Medulla oblongata (tissue), 1 donor: Measurements from ENCODE around the gene PEF1.
"Not testable (repeated sequence)": the region's sequence is repeated elsewhere in the genome, so short reads cannot be mapped to it uniquely, and the experiment has no call there.

ENCODE experiments used
- DNase-seq: peaks from one replicate; pipeline ENCODE4 v3.0.0-alpha.2; 2015; ENCODE audit errors: extremely low spot score

The PEF1 gene

DNA sequence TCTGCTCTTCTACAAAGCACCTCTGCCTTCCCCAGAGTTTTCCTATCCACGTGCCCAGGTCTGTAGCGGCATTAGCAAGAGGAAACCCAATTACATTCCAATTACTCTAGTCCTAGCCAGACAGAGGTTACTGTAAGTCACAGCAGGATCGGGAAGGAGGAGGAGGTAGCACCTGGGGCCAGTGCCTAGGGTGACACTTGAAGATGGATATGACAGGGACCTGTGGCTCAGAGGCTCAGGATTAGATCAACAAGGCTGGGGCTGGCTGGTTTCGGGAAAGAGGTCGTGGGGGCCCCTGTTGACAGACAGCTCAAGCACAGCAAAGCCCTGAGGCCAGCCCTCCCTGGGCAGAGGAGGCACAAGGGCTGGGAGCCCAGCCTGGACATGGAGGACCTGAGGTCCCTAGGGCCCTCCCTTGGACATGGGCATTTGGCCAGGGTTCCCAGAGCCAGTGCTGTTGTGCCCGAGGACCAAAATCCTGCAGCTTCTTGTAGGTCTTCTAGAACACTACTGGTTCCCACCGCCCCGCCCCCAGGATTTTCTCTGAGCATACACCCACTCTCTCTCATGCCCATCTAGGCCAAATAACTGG is 30.2 kb downstream of the PEF1 start:
- no peak for DNase-seq

DNA sequence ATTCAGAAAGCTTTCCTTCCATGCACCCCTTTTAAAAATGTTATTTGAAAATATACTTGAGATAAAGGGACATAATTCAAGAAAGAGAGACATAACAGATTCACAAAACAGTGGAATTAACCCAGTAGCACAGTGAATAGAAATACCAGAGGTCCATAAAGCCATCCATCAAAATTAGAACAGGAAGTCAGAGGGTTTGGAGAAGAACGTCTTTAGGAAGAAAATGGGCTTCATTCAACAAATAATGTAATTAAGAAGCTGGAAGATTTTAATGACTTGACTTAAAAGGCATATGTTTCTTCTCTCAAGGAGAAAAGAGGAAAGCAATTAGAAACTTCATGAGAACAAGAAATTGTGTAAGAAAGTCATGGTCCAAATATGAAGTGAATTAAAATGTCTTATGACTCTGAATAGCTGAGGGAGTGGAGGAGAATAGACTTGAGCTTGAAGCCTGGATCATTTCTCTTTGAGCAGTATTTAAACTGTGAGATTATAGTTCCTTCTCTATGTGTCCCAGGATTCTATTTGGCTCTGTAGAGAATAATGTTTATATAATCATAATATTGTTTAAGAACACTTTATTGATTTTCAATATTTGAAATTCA is 35.1 kb downstream of the PEF1 start:
- DNase-seq: no peak

DNA sequence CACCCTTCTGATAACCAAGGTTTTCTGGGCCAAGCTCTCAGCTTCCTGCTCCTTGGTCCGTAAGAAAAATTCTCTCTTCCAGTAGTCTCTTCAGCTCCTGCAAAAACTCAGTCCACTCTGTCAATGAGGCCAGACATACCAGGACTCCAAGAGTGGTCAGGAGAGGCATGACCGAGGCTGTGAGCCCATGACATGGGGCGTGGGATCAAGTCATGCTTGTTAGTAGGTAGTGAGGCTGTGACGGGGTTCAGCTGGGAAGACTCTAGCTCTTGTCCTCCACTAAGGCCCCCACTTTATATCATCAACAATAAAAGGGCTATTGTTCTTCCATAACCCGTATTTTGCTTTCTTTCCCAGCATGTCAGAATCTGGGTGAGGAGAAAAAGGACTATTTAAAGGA is 37.3 kb downstream of the PEF1 start:
- DNase-seq: peak; percentile 17

DNA sequence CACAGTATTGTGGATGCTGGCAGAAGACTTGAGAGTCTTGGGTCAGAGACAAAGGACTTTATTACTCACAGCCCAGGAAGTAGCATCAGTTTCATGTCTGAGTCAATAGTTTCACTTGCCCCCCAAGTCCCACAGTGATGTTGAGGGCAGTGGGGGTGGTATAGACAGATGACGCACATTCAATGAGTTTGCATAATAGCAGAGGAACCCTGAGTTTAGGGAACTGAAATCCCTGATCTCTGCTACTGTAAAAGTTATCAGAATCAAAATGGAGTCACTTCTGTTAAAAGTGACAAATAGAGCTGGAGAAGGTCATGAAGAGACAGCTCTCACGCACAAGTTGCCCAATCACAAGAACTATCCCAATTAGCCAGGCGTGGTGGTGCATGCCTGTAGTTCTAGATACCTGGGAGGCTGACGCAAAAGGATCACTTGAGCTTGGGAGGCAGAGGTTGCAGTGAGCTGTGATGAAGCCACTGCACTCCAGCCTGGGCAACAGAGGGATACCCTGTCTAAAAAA is 38.7 kb downstream of the PEF1 start:
- no peak for DNase-seq

DNA sequence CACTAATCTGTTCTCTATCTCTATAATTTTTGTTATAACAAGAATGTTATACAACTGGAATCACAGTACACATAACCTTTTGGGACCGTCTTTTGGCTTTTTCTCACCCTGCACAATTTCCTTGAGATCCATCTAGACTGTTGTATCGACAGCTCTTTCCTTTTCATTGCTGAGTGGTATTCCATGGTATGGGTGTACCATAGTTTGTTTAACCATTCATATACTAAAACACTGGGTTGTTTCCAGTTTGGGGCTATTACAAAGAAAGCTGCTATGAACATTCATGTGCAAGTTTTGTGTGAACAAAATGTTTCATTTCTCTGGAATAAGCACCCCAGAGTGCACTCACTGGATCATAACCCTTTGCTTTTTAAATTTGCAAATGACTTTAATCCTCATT is 42.6 kb downstream of the PEF1 start:
- DNase-seq: no peak

DNA sequence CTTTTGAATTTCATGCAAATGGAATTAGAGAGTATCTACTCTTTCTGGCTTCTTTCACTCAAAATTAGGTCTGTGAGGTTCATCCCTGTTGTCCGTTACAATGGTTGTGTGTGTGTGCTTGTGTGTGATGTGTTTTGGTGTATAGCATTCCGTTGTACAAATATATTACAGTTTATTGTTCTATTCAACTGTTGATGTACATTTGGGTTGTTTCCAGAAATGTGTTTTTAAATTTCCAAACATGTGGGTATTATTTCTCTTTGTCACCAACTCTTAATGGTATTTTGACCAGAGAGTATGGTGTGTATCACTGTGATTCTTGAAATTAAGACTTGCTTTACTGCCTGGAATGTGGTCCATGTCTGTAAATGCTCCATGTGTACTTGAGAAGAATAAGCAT is 44.0 kb downstream of the PEF1 start:
- no peak for DNase-seq

DNA sequence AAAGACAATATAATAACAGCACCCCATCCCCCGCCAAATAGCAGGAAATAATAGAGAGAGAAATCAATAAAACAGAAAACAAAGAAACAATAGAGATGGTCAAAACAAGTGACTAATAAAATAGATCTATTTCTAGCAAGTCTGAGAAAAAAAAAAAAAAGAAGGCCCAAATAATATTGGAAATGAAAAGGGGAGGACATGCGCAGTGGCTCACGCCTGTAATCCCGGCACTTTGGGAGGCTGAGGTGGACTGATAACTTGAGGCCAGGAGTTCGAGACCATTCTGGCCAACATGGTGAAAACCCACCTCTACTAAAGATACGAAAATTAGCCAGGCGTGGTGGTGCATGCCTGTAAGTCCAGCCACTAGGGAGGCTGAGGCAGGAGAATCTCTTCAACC is 45.7 kb downstream of the PEF1 start:
- DNase-seq: no peak

DNA sequence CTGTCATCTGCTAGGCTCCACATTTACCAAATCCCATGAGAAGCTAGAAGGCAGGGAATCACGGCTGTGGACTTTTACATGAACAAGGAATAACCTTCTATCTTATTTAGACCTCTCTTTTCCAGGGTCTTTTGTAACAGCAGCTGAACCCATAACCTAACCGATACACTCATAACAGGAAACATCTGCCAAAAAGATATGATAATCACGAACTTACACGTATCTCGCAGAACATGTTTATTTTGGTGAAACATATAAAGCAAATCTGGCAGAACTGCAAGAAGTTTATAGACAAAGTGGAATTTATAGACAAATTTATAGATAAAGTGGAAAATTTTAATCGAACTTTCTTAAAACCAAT is 48.0 kb downstream of the PEF1 start:
- no peak for DNase-seq

DNA sequence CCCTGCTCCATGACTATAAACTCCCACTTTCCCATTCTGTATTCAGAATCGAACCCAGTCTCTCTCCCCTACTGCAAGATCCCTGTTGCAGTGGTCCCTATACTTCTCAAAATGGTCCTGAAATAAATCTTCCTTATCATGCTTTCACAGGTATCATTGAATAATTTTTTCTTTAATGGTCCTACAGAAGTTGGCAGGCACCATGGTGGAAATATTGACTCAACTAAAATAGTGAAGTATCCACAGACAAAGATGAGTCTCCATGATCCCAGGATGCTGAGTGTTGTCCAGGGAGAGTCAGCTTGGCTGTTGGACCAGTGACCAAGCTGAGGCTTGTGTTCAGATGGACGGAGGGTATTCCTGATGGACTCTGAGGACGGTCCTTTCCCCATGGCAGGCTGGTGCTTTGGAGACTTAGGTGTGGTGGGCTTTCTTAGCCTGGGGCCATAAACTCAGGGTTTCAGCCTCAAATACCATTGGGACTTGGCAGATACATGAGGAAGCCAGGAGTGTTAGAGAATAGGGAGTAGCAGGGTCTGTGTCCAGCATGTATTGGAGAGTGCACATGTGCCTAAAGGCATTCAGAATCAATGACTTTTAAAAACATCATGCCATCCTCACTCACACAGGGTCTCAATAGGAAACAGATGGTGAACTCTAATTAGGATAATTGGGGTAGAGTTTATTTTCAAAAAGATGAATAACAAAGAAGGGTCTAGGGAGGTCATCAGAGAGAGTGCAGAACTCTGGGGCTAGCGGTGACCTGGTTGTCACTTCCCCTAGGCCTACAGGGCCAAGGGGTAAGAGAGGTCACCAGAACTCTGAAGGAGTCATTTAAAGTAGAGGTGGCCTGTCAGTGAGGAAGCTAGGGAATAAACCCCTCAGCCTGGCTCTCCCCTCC is 48.6 kb downstream of the PEF1 start:
- no peak for DNase-seq

DNA sequence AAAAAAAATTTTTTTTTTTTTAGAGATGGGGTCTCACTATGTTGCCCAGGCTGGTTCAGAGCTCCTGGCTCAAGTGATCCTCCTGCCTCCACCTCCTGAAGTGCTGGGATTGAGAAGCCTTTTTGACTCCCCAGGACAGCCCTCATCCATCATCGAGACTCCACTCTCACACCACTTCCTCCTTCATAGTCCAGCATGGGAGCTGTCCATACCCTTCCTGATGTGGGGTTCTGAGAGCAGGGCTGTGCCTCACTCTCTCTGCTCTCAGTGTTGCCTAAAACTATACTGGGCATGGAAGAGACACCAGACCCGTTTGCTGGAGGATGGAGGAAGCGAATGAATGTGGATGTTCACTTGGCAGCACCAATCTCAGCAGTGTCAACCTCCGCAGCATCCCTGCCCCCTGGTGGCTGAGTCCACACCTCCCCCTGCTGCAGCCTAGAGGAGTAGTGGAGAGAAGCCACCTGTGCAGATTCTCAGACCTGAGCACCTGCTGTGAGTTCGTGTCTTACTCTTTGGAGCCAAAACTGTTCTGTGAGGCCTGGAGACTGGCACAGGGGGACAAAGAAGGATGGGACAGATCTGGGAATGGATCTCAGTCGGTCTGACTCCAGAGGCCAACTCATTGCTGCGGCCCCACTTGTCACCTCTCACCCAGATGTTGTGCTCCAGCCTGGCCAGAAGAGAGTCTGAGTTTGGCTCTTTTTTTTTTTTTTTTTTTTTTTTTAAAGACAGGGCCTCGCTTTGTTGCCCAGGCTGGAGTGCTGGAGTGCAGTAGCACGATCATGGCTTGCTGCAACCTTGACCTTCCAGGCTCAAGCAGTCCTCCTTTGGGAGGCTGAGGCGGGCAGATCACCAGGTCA is 50.7 kb downstream of the PEF1 start:
- DNase-seq: peak; percentile 61

DNA sequence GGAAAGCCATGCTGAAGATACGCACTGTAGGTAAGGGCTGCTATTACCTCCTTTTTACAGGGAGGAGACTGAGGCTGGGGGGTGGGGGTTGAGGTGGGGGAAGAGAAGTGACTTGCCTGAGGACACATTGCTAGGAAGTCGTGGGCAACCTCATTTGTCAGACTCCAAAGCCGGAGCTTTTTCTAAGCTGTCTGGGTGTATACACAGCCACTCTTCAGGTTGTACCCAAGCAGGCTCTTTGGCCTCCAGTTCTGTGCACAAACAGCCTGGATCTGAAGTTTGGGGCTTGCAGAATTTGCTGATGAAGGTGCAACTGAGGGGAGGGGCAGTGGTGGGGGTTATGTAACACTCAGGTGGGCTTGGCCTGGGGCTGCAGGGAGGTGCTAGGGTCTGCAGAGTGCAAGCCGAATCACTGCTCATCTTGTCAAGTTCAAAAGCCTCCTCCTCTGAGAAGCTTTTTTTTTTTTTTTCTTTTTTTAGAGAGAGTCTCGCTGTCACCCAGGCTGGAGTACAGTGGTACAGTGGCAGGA is 51.5 kb downstream of the PEF1 start:
- no peak for DNase-seq

DNA sequence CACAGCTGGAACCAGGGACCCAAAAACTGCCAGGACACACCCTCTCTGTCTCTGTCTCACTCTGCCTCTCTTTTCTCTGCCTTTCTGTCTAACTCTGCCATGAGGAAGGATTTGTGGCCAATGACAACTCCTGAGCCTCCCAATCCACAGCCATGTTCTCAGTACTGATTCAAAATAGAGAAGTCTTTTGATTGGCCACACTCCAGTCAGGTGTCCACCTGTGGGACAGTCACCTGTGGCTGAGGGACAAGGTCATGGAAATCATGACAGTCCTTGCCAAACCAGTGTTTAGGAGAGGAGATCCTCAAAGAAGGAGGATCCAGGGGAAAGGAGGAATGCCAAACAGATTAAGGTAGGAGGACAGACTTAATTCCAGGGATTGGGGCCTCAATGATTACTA is 52.5 kb downstream of the PEF1 start:
- no peak for DNase-seq

DNA sequence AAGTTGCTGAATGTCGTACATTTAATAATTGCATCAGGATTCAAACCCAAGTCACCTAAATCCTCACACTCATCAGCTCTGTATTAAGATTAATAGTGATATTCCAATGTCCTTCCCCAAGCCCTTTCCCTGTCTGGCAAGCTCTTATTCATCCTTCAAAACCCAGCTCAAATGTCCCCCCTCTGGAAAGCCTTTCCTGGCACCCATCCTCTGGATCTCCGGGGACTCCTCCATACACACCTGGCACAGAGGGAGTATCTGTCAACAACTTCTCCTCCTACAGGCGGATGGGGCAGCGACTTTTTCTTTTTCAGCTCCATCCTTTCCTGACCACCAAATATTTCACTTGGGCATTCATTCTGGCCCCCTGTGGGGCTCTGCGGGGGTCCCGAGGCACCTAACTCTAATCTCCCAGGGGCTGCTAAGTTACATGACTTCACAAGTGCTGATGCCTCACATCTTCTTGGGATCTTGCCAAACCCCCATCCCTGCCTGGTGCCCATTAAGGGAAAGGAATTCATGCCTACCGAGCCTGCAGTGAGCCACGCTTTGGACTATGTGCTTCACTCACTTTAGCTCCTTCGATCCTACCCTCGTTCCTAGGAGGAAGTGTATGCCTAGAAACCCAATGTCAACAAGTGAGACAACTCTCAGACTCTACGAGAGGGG is 53.1 kb downstream of the PEF1 start:
- DNase-seq: no peak

DNA sequence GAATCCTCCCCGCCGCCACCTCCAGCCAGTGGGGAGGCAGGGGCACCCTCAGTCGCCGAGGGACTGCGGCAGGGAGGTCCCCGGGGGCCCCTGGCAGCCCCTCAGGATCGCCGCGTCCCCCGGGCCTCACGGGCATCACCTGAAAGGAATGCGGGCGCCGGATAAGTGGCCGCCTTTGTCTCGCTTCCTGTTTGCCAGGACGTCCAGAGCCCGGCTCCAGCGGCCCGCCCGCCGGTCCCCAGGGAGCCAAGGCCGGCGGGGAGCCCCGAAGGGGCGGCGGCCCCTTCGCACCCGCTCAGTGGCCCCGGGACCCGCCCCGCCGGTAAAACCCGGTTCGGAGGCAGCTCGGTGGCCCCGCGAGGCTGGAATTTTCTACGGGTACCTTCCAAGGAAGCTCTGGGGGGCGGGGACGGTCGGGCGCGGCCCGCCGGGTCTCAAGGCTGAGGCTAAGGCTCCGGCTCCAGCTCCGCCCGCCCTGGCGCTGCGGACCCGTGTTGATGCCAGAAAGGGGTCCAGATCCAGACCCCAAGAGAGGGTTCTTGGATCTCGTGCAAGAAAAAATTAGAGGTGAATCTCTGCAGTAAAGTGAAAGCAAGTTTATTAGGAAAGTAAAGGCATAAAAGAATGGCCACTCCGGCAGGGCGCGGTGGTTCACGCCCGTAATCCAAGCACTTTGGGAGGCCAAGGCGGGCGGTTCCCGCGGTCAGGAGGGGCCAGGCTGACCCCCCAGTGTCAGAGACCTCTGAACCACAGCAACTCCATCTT is 55.7 kb downstream of the PEF1 start:
- DNase-seq: no peak

DNA sequence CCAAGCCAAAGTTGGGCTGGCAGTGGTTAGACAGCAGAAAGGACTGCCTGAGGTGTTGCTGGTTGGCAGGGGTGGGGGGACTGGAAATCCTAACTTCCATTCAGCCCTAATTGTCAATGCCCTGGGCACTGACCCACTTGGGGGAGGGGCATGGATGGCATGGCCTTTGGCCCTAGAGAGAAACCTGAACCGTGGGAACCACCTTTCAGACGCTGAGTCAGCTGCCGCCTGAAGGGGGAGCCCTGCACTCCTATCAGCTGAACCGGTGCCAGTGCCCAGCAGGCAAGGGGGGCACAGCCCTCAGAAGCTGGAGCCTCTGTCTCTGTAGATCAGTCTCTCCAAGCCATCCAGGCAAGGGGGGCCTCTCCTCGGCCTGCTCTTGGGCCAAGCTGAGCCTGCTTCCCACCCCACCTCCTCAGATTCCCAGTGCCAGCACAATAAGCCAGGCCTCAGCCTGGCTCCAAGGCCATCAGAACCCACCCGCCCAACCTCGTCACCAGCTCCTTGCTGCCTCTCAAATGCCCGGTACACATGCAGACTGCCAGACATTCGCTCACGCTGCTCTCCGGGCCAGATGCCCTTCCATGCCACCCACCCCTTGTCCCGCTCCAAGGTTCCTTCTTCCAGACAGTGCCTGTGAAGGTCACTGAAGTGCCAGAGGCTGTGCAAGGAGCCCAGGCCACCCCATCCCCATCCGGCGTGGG is 56.8 kb downstream of the PEF1 start:
- peak; percentile 40 for DNase-seq

DNA sequence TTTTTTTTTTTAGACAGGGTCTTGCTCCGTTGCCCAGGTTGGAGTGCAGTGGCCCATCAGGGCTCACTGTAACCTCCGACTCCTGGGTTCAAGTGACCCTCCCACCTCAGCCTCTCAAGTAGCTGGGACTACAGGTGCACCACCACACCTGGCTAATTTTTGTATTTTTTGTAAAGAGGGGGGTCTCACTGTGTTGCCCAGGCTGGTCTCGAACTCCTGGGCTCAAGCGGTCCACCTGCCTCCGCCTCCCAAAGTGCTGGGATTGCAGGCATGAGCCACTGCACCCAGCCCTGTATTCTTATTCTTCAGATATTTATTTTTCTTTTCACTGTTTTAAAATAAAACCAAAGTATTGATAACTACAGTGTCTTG is 57.4 kb downstream of the PEF1 start:
- not testable (repeated sequence) for DNase-seq

DNA sequence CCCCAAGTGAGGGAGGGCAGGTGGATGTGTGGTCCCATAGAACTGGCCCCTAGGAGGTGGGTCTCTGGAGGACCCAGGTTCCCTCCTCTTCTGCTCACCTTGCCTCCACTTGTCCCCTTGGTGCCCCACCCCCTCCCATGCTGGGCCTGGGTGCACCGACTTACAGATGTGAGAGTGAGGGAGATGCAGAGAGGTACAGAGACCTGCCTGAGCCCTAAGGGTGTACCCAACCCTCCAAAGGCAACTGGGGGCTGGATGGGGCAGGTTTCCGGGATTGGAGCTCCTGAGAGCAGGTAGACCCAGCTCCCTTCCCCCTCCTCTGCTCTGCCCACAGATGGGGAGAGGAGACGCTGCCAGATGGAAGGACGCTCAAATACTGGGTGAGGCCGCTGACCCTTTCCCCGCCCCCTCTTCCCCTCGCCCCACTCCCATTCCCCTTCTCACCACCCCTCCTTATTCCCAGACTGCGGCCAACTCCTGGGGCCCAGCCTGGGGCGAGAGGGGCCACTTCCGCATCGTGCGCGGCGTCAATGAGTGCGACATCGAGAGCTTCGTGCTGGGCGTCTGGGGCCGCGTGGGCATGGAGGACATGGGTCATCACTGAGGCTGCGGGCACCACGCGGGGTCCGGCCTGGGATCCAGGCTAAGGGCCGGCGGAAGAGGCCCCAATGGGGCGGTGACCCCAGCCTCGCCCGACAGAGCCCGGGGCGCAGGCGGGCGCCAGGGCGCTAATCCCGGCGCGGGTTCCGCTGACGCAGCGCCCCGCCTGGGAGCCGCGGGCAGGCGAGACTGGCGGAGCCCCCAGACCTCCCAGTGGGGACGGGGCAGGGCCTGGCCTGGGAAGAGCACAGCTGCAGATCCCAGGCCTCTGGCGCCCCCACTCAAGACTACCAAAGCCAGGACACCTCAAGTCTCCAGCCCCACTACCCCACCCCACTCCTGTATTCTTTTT is 58.0 kb downstream of the PEF1 start:
- DNase-seq: no peak

DNA sequence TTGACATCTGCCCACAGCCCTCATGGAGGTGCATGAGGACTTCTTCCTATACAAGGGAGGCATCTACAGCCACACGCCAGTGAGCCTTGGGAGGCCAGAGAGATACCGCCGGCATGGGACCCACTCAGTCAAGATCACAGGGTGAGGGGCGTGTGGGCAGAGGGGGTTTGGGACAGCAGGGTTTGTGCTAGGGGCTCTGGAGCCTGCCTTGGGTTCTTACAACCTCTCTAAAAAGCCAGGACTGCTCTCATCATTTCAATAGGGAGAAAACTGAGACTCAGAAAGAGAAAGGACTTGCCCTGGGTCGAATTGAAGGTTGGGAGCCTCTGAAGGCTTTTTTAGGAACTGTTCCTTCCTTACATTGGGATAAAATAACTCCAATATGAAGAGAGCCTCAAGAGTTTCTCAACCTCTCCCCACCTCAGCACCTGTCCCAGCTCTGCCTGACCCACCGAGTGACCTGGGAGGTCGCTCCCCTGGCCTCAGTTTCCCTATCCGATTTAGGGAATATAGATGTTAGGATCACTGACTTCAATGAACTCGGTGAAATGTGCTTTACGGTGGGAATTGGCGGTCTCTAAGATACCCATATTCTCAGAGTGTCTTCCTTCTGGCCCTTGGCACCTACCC is 58.8 kb downstream of the PEF1 start:
- no peak for DNase-seq
